Memory B cell (primary cell): ENCODE results near the gene NFATC2IP.
"Not testable (repeated sequence)": the region's sequence is repeated elsewhere in the genome, so short reads cannot be mapped to it uniquely, and the experiment has no call there.

Source experiments
- ATAC-seq: fragments of 150-1000 bp; cut with Tn5 transposase; 2 replicates; pipeline ENCODE4 v1.10.0; 2021; ENCODE audit warnings: low read depth, mild to moderate bottlenecking, moderate library complexity
- DNase-seq, 2 donors: peaks; one replicate each; pipeline ENCODE4 v3.0.0; 2022; ENCODE audit warnings: low spot score in 2 of 2
- H3K27ac Mint-ChIP-seq: one replicate; pipeline ENCODE4 v1.8.0; 2022; ENCODE audit warnings: mild to moderate bottlenecking, moderate library complexity, mixed read lengths
- H3K27me3 Mint-ChIP-seq: one replicate; pipeline ENCODE4 v1.8.0; 2022; ENCODE audit warnings: mixed read lengths
- H3K36me3 Mint-ChIP-seq: one replicate; pipeline ENCODE4 v1.8.0; 2022; ENCODE audit warnings: mild to moderate bottlenecking, mixed read lengths
- H3K4me1 Mint-ChIP-seq: one replicate; pipeline ENCODE4 v1.8.0; 2022; ENCODE audit warnings: mixed read lengths
- H3K4me3 Mint-ChIP-seq: one replicate; pipeline ENCODE4 v1.8.0; 2022; ENCODE audit warnings: mild to moderate bottlenecking, moderate library complexity, mixed read lengths
- H3K9me3 Mint-ChIP-seq: one replicate; pipeline ENCODE4 v1.8.0; 2022; ENCODE audit warnings: mixed read lengths

The NFATC2IP gene

GRCh38 chr16:28985211-28986041, 34.7 kb downstream of the NFATC2IP start:
- Mint-ChIP-seq H3K9me3 (peaks cover 6% of the 10 kb centered on the region), H3K36me3 (peaks cover 52% of the 10 kb centered on the region), H3K27ac (no peak overlapping the region), H3K4me1 (peaks cover 15% of the 10 kb centered on the region), H3K4me3 (peak overlapping the region; percentile 54), H3K27me3 (no peaks in the 10 kb centered on the region)
- ATAC-seq (no peak), DNase-seq (no peak)

GRCh38 chr16:28986046-28986445, 35.3 kb downstream of the NFATC2IP start:
- Mint-ChIP-seq H3K4me3 (no peak overlapping the region), H3K36me3 (peaks cover 49% of the 10 kb centered on the region), H3K9me3 (peaks cover 6% of the 10 kb centered on the region), H3K4me1 (peaks cover 15% of the 10 kb centered on the region), H3K27me3 (no peaks in the 10 kb centered on the region), H3K27ac (no peak overlapping the region)
- DNase-seq (no peak), ATAC-seq (no peak)

- no peak overlapping the region for H3K4me3 Mint-ChIP-seq
- DNase-seq (no peak), ATAC-seq (no peak)
- peaks cover 6% of the 10 kb centered on the region for H3K9me3 Mint-ChIP-seq
- H3K27ac Mint-ChIP-seq: no peak overlapping the region
- H3K4me1 Mint-ChIP-seq: peaks cover 15% of the 10 kb centered on the region
- H3K27me3 Mint-ChIP-seq: no peaks in the 10 kb centered on the region
- H3K36me3 Mint-ChIP-seq: peaks cover 47% of the 10 kb centered on the region
These were observed 35.8 kb downstream of the NFATC2IP start for GRCh38 chr16:28986492-28986891.

GRCh38 chr16:28987170-28987853, 36.6 kb downstream of the NFATC2IP start:
- ATAC-seq (no peak), DNase-seq (no peak)
- no peak overlapping the region for H3K27ac Mint-ChIP-seq
- H3K4me1 Mint-ChIP-seq: peaks cover 15% of the 10 kb centered on the region
- H3K27me3 Mint-ChIP-seq: no peaks in the 10 kb centered on the region
- no peak overlapping the region for H3K4me3 Mint-ChIP-seq
- peaks cover 39% of the 10 kb centered on the region for H3K36me3 Mint-ChIP-seq
- peaks cover 6% of the 10 kb centered on the region for H3K9me3 Mint-ChIP-seq

- DNase-seq (no peak), ATAC-seq (no peak)
- Mint-ChIP-seq H3K9me3 (peaks cover 6% of the 10 kb centered on the region), H3K4me3 (no peak overlapping the region), H3K36me3 (peaks cover 22% of the 10 kb centered on the region), H3K4me1 (peaks cover 7% of the 10 kb centered on the region), H3K27ac (no peak overlapping the region), H3K27me3 (no peaks in the 10 kb centered on the region)
These were observed 38.6 kb downstream of the NFATC2IP start for GRCh38 chr16:28989363-28989762.

GRCh38 chr16:28990375-28991040, 39.8 kb downstream of the NFATC2IP start:
- Mint-ChIP-seq H3K4me1 (peaks cover 2% of the 10 kb centered on the region), H3K4me3 (no peak overlapping the region), H3K27me3 (no peaks in the 10 kb centered on the region), H3K36me3 (peaks cover 21% of the 10 kb centered on the region), H3K9me3 (peaks cover 6% of the 10 kb centered on the region), H3K27ac (no peak overlapping the region)
- DNase-seq (no peak), ATAC-seq (no peak)

- DNase-seq (no peak), ATAC-seq (no peak)
- H3K9me3 Mint-ChIP-seq: peaks cover 6% of the 10 kb centered on the region
- H3K27ac Mint-ChIP-seq: no peak overlapping the region
- H3K4me1 Mint-ChIP-seq: no peaks in the 10 kb centered on the region
- H3K36me3 Mint-ChIP-seq: peaks cover 21% of the 10 kb centered on the region
- H3K27me3 Mint-ChIP-seq: peaks cover 2% of the 10 kb centered on the region
- no peak overlapping the region for H3K4me3 Mint-ChIP-seq
These were observed 41.0 kb downstream of the NFATC2IP start for GRCh38 chr16:28991687-28992086.

- Mint-ChIP-seq H3K27me3 (peaks cover 2% of the 10 kb centered on the region), H3K9me3 (peaks cover 1% of the 10 kb centered on the region), H3K4me1 (no peaks in the 10 kb centered on the region), H3K4me3 (no peak overlapping the region), H3K27ac (no peak overlapping the region), H3K36me3 (peaks cover 16% of the 10 kb centered on the region)
- no peak for DNase-seq
- no peak for ATAC-seq
These were observed 41.8 kb downstream of the NFATC2IP start for GRCh38 chr16:28992496-28992895.

- Mint-ChIP-seq H3K4me3 (no peak overlapping the region), H3K4me1 (peaks cover 10% of the 10 kb centered on the region), H3K36me3 (no peaks in the 10 kb centered on the region), H3K9me3 (no peaks in the 10 kb centered on the region), H3K27ac (peak overlapping the region; percentile 62), H3K27me3 (peaks cover 4% of the 10 kb centered on the region)
- ATAC-seq: no peak
- no peak for DNase-seq
These were observed 48.1 kb downstream of the NFATC2IP start for GRCh38 chr16:28998837-28999236.

GRCh38 chr16:28999577-28999976, 48.8 kb downstream of the NFATC2IP start:
- Mint-ChIP-seq H3K27me3 (peaks cover 6% of the 10 kb centered on the region), H3K27ac (peak overlapping the region; percentile 62), H3K4me3 (no peak overlapping the region), H3K9me3 (no peaks in the 10 kb centered on the region), H3K36me3 (no peaks in the 10 kb centered on the region), H3K4me1 (peaks cover 10% of the 10 kb centered on the region)
- ATAC-seq: peak; percentile 37
- DNase-seq: no peak

- Mint-ChIP-seq H3K27ac (peak overlapping the region; percentile 62), H3K9me3 (no peaks in the 10 kb centered on the region), H3K36me3 (no peaks in the 10 kb centered on the region), H3K27me3 (peaks cover 6% of the 10 kb centered on the region), H3K4me3 (no peak overlapping the region), H3K4me1 (peaks cover 10% of the 10 kb centered on the region)
- DNase-seq (no peak), ATAC-seq (no peak)
These were observed 49.3 kb downstream of the NFATC2IP start for GRCh38 chr16:29000019-29000418.

GRCh38 chr16:29004496-29005139, 53.9 kb downstream of the NFATC2IP start:
- H3K4me3 Mint-ChIP-seq, H3K4me1 Mint-ChIP-seq, H3K36me3 Mint-ChIP-seq, DNase-seq, H3K9me3 Mint-ChIP-seq, H3K27ac Mint-ChIP-seq, ATAC-seq: not testable (repeated sequence)
- H3K27me3 Mint-ChIP-seq: peaks cover 10% of the 10 kb centered on the region

GRCh38 chr16:29007730-29008593, 57.2 kb downstream of the NFATC2IP start:
- ATAC-seq (no peak), DNase-seq (no peak)
- Mint-ChIP-seq H3K27ac (no peak overlapping the region), H3K27me3 (peaks cover 8% of the 10 kb centered on the region), H3K4me1 (peaks cover 4% of the 10 kb centered on the region), H3K36me3 (no peaks in the 10 kb centered on the region), H3K9me3 (no peaks in the 10 kb centered on the region), H3K4me3 (no peak overlapping the region)
